Esophagus muscularis mucosa (tissue), 4 donors: Measurements from ENCODE around the gene ARRB2. TPM values are rescaled to one million over a fixed set of nuclear protein-coding genes. Genes with fewer than 3 reads are reported as not detected.

Experiments used
- DNase-seq: peaks from one replicate; pipeline ENCODE4 v3.0.0-alpha.2; 2017; ENCODE audit errors: extremely low spot score
- H3K27ac ChIP-seq, 4 donors: fragments of 200-600 bp; sonication (generic); replicated peaks in 1 of 4; 1 replicate in 3 of 4; 2 replicates in 1 of 4; pipeline ENCODE4 v1.5.1; 2016 to 2019; ENCODE audit warnings: mild to moderate bottlenecking in 1 of 4
- H3K27me3 ChIP-seq, 4 donors: fragments of 200-600 bp; sonication (generic); one replicate each; pipeline versions ENCODE4 v1.5.1 to v1.6.0; 2016 to 2019
- H3K36me3 ChIP-seq, 4 donors: fragments of 200-600 bp; sonication (generic); one replicate each; pipeline ENCODE4 v1.5.1; 2016 to 2019
- H3K4me1 ChIP-seq, 4 donors: fragments of 200-600 bp; sonication (generic); one replicate each; pipeline ENCODE4 v1.5.1; 2016 to 2019
- H3K4me3 ChIP-seq, 4 donors: fragments of 200-600 bp; sonication (generic); 1 replicate in 2 of 4; 2 replicates in 2 of 4; pipeline ENCODE4 v1.5.1; 2016 to 2019; ENCODE audit warnings: mild to moderate bottlenecking in 4 of 4, moderate library complexity in 1 of 4
- H3K9me3 ChIP-seq, 4 donors: fragments of 200-600 bp; sonication (generic); 1 replicate in 3 of 4; 2 replicates in 1 of 4; pipeline ENCODE4 v1.5.1; 2016 to 2019
- EP300 ChIP-seq: sonication (generic); formaldehyde crosslinking; IDR thresholded peaks from one replicate; pipeline ENCODE4 v1.6.1; 2017; ENCODE audit warnings: antibody characterized with exemption
- POLR2A ChIP-seq: fragments of 450-650 bp; IDR thresholded peaks from one replicate; pipeline ENCODE4 v1.6.1; 2017; ENCODE audit warnings: antibody characterized with exemption, moderate library complexity, mild to moderate bottlenecking, low read depth
- POLR2AphosphoS5 ChIP-seq, 2 donors: sonication (generic); formaldehyde crosslinking; IDR thresholded peaks; one replicate each; pipeline ENCODE4 v1.6.1; 2017; ENCODE audit warnings: antibody characterized with exemption in 2 of 2
- WGBS: methylation state at CpG from one replicate; pipeline ENCODE4 v1.1.5; 2018; 5-methylcytosine and 5-hydroxymethylcytosine counted together
- intact Hi-C: fragments of 100-400 bp; cut with DNase I; formaldehyde crosslinking; loops from one replicate; pipeline ENCODE4 v1.15.1; 2023
- total RNA-seq, 4 donors: library from RNA; depleted of rRNA; stranded (reverse); fragments of >200 nt; gene quantifications; one replicate each; pipeline versions ENCODE4 v1.1.0 to v1.2.1, GENCODE V29; 2016
- TF ChIP-seq, protein P1 (sequence below), 3 experiments: fragments of 200-600 bp in 2 of 3; fragments of 450-650 bp in 1 of 3; sonication (generic) in 2 of 3; IDR thresholded peaks; one replicate each; pipeline ENCODE4 v1.5.1; 2017 to 2019; ENCODE audit warnings: antibody characterized with exemption in 3 of 3, mild to moderate bottlenecking in 2 of 3, moderate library complexity in 1 of 3

The ARRB2 gene
- total RNA-seq, 4 donors from 2014 or later = 25.4 to 41.4 (median 31.4) TPM

DNA sequence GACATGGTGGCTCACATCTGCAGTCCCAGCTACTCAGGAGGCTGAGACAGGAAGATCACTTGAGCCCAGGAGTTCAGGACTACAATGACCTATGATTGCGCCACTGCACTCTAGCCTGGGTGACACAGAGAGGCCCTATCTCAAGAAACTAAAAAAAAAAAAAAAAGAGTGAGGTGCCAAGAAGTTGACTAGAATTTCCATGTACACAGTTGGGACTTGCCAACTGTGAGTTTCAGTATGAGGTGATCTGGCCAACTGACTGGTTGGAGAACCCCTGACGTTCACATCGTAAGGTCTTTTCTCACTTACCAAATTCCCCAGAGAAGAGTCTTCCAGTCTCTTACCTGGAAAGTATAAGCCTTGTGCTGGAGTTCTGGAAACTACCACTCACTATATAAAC is 17.7 kb downstream of the ARRB2 start:
- Histone ChIP-seq H3K36me3 (peaks cover 0 to 3% (median 0%) of the 10 kb centered on the region in 4 donors), H3K4me1 (peaks cover 9 to 21% (median 17%) of the 10 kb centered on the region in 4 donors), H3K4me3 (no peak overlapping the region), H3K27me3 (no peaks in the 10 kb centered on the region), H3K9me3 (no peaks in the 10 kb centered on the region), H3K27ac (no peak overlapping the region)
- 63% methylated on average over 3 of the region's 3 CpGs for WGBS
- intact Hi-C loops = no loop called here
- DNase-seq = no peak
- TF ChIP-seq EP300 (no peak), POLR2AphosphoS5 (IDR thresholded peaks at IDR 0.05) (no peak), POLR2A (no peak)
- TF ChIP-seq, protein P1, sequence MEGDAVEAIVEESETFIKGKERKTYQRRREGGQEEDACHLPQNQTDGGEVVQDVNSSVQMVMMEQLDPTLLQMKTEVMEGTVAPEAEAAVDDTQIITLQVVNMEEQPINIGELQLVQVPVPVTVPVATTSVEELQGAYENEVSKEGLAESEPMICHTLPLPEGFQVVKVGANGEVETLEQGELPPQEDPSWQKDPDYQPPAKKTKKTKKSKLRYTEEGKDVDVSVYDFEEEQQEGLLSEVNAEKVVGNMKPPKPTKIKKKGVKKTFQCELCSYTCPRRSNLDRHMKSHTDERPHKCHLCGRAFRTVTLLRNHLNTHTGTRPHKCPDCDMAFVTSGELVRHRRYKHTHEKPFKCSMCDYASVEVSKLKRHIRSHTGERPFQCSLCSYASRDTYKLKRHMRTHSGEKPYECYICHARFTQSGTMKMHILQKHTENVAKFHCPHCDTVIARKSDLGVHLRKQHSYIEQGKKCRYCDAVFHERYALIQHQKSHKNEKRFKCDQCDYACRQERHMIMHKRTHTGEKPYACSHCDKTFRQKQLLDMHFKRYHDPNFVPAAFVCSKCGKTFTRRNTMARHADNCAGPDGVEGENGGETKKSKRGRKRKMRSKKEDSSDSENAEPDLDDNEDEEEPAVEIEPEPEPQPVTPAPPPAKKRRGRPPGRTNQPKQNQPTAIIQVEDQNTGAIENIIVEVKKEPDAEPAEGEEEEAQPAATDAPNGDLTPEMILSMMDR (IDR thresholded peaks at IDR 0.05) = no peak

DNA sequence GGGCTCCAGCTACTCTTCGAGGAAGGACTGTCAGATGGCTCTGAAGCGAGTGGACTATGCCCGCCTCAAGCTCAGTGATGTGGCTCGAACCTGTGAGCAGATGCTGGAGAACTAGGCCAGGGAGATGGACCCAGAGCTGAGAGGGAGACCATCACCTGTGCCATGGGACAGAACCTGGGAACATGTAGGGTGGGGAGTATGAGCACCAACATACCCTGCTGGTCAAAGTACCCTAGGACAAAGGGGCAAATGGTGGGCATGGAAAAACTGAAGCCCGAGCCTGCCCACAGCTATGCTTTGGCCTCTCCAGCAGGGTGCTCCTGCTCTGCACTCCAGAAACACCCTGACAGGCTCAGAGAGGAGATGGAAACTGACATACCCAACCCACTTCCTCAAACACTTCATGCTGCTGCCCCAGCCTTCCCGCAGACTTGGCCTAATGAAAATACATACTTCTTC is 22.7 kb downstream of the ARRB2 start:
- intact Hi-C loops = loop anchor here (2.0 kb wide), 2 partner anchors 56 to 158 kb away; partner anchors contain the start of gene GLTPD2
- H3K27ac ChIP-seq = peak overlapping the region in 1 of 4 donors; percentile 30
- peaks cover 0 to 8% (median 0%) of the 10 kb centered on the region in 4 donors for H3K36me3 ChIP-seq
- 78% methylated on average over 6 of the region's 6 CpGs for whole genome bisulfite sequencing
- peaks cover 9 to 24% (median 19%) of the 10 kb centered on the region in 4 donors for H3K4me1 ChIP-seq
- no peak for DNase-seq
- H3K27me3 ChIP-seq = no peaks in the 10 kb centered on the region
- H3K4me3 ChIP-seq = no peak overlapping the region
- H3K9me3 ChIP-seq = no peaks in the 10 kb centered on the region
- TF ChIP-seq, protein P1 (IDR thresholded peaks at IDR 0.05) = peak in 1 of 3 experiments; percentile 8
- TF ChIP-seq POLR2A = no peak

DNA sequence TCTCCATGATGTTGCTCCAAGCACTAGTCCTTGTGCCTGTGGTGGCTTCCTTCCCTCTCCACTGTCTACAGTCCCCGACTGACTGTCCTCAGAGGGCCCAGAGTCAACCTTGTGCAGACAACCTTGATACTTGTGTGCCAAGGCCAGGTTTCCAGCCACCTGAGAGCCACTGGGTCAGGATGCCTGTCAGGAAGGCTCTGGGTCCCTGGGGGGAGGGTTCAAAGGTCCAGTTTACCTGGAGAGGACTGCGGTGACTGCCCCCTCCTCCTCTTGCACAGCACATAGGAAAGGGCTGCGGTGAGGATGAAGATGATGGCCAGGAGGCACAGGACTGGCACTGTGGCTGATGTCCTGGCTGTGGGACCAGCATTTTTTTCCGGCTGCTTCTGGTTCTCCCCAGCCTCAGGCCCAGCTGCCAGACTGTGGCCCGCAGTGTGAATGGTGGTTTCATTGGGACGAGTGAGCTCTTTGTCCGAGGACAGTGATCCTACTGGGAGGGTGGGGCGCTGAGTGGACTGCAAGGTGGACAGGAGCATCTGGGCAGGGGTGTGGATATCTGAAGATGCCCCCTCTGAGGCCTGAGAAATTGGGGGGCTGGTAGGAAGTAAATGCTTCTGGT is 24.5 kb downstream of the ARRB2 start:
- 93% methylated on average over 6 of the region's 8 CpGs for WGBS
- intact Hi-C loops = no loop called here
- Histone ChIP-seq H3K27ac (no peak overlapping the region), H3K27me3 (no peaks in the 10 kb centered on the region), H3K4me1 (peaks cover 18 to 36% (median 34%) of the 10 kb centered on the region in 4 donors), H3K36me3 (peaks cover 0 to 8% (median 0%) of the 10 kb centered on the region in 4 donors), H3K4me3 (no peak overlapping the region), H3K9me3 (no peaks in the 10 kb centered on the region)
- no peak for TF ChIP-seq EP300
- TF ChIP-seq, protein P1 (IDR thresholded peaks at IDR 0.05) = no peak
- no peak for TF ChIP-seq POLR2A
- no peak for TF ChIP-seq POLR2AphosphoS5 (IDR thresholded peaks at IDR 0.05)
- DNase-seq = no peak

DNA sequence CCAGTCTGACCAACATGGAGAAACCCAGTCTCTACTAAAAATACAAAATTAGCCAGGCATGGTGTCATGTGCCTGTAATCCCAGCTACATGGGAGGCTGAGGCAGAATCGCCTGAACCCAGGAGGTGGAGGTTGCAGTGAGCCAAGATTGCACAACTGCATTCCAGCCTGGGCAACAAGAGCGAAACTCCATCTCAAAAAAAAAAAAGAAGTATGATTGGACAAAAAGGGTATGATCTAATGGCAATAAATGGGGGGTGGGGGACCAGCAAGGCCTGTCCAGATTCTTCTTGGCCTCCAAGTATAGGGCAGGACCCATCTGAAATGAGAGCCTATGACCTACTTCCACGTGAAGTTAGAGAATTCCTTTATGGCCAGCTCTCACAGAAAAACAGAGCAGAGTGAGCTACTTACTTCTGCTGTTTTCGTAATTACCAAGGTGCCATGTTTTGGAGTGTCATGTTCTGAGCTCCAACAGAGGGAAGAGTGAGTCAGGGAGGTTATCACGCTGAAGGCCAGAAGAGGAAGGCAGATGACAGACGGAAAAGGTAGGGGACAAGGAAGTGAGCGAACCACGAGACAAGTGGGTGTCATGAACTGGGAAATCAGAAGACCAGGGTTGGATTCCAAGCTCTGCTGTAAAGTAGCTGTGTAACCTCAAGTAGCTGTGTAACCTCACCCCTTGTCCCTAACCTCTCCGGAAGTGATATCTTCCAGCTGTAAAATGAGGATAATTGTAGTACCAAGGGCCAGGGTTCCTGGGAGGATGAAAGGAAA is 25.6 kb downstream of the ARRB2 start:
- H3K27me3 ChIP-seq = no peaks in the 10 kb centered on the region
- DNase-seq = no peak
- 69% methylated on average over 9 of the region's 9 CpGs for WGBS
- intact Hi-C loops = no loop called here
- H3K4me3 ChIP-seq = no peak overlapping the region
- TF ChIP-seq POLR2AphosphoS5 (IDR thresholded peaks at IDR 0.05) (peak; percentile 14 to 32), POLR2A (no peak)
- peaks cover 0 to 8% (median 0%) of the 10 kb centered on the region in 4 donors for H3K36me3 ChIP-seq
- peaks cover 18 to 32% (median 28%) of the 10 kb centered on the region in 4 donors for H3K4me1 ChIP-seq
- no peaks in the 10 kb centered on the region for H3K9me3 ChIP-seq
- H3K27ac ChIP-seq = no peak overlapping the region
